HepG2 (cell line): ENCODE data around the gene COQ7. TPM values are rescaled to one million over a fixed set of nuclear protein-coding genes. Genes with fewer than 3 reads are reported as not detected.

ENCODE experiments used
- ADNP ChIP-seq: sonication (generic); formaldehyde crosslinking; IDR thresholded peaks from 2 replicates; pipeline ENCODE4 v1.4.0; 2020; ENCODE audit warnings: missing genetic modification reagents
- AGO1 ChIP-seq: fragments of 200-400 bp; formaldehyde crosslinking; IDR thresholded peaks from 2 replicates; pipeline ENCODE4 v1.6.1; 2017; ENCODE audit warnings: mild to moderate bottlenecking, low read depth, low read length, moderate library complexity; ENCODE audit not compliant: poor library complexity, severe bottlenecking
- ARHGAP35 ChIP-seq: sonication (generic); formaldehyde crosslinking; IDR thresholded peaks from 2 replicates; pipeline ENCODE4 v1.9.0; 2022; ENCODE audit warnings: mild to moderate bottlenecking, inconsistent platforms, moderate library complexity, missing genetic modification reagents, borderline replicate concordance
- ATF5 ChIP-seq: sonication (generic); formaldehyde crosslinking; IDR thresholded peaks from 2 replicates; pipeline ENCODE4 v1.4.0; 2020; ENCODE audit warnings: mild to moderate bottlenecking, low read depth, missing genetic modification reagents
- HNRNPLL ChIP-seq: fragments of 200-400 bp; formaldehyde crosslinking; IDR thresholded peaks from 2 replicates; pipeline ENCODE4 v1.6.1; 2017; ENCODE audit warnings: mild to moderate bottlenecking, low read depth, low read length; ENCODE audit not compliant: poor library complexity, severe bottlenecking
- KLF15 ChIP-seq: sonication (generic); formaldehyde crosslinking; IDR thresholded peaks from 2 replicates; pipeline ENCODE4 v1.8.1; 2023; ENCODE audit warnings: borderline replicate concordance, mild to moderate bottlenecking, inconsistent platforms, missing genetic modification reagents, mixed read lengths
- MEIS1 ChIP-seq: sonication (generic); formaldehyde crosslinking; IDR thresholded peaks from 2 replicates; pipeline ENCODE4 v1.9.0; 2021; ENCODE audit warnings: mild to moderate bottlenecking, missing genetic modification reagents, moderate library complexity, borderline replicate concordance
- RBFOX2 ChIP-seq: fragments of 200-400 bp; formaldehyde crosslinking; IDR thresholded peaks from 2 replicates; pipeline ENCODE4 v1.6.1; 2017; ENCODE audit warnings: low read depth, mild to moderate bottlenecking, low read length
- THRA ChIP-seq: sonication (generic); formaldehyde crosslinking; IDR thresholded peaks from 2 replicates; pipeline ENCODE4 v1.4.0; 2020; ENCODE audit warnings: missing genetic modification reagents, borderline replicate concordance
- XBP1 ChIP-seq: sonication (generic); formaldehyde crosslinking; IDR thresholded peaks from 2 replicates; pipeline ENCODE4 v1.5.0; 2020; ENCODE audit warnings: missing genetic modification reagents
- ZBTB1 ChIP-seq: sonication (generic); formaldehyde crosslinking; IDR thresholded peaks from 2 replicates; pipeline ENCODE4 v1.4.0; 2020; ENCODE audit warnings: missing genetic modification reagents, borderline replicate concordance
- ZMYM3 ChIP-seq: sonication (generic); formaldehyde crosslinking; IDR thresholded peaks from 2 replicates; pipeline ENCODE4 v1.5.1; 2020; ENCODE audit warnings: mild to moderate bottlenecking, missing genetic modification reagents
- ZNF101 ChIP-seq: sonication (generic); formaldehyde crosslinking; IDR thresholded peaks from 2 replicates; pipeline ENCODE4 v1.4.0; 2020; ENCODE audit warnings: mild to moderate bottlenecking, low read depth, missing genetic modification reagents, borderline replicate concordance
- ZNF225 ChIP-seq: sonication (generic); formaldehyde crosslinking; IDR thresholded peaks from 2 replicates; pipeline ENCODE4 v1.4.0; 2020; ENCODE audit warnings: mild to moderate bottlenecking, missing genetic modification reagents
- ZNF318 ChIP-seq: sonication (generic); formaldehyde crosslinking; IDR thresholded peaks from 2 replicates; pipeline ENCODE4 v1.4.0; 2020; ENCODE audit warnings: mild to moderate bottlenecking, missing genetic modification reagents
- ZNF501 ChIP-seq: sonication (generic); formaldehyde crosslinking; IDR thresholded peaks from 2 replicates; pipeline ENCODE4 v1.5.1; 2020; ENCODE audit warnings: mild to moderate bottlenecking, moderate library complexity, missing genetic modification reagents
- ZNF720 ChIP-seq: sonication (generic); formaldehyde crosslinking; IDR thresholded peaks from 2 replicates; pipeline ENCODE4 v1.4.0; 2020; ENCODE audit warnings: missing genetic modification reagents
- polyA plus RNA-seq, 8 experiments: library from polyadenylated mRNA; depleted of rRNA in 3 of 8; stranded (reverse) in 7 of 8; unstranded in 1 of 8; fragments of >200 nt; fragmentation: Illumina TruSeq in 4 of 8; extraction: Trizol in 4 of 8; gene quantifications; 2 replicates each; pipeline versions ENCODE4 v1.2.1 to v1.2.3, GENCODE V29; 2011 to 2016; ENCODE audit warnings: low read depth in 4 of 8, missing spikeins in 1 of 8, mixed read lengths in 1 of 8; ENCODE audit not compliant: insufficient read depth in 1 of 8
- total RNA-seq, 5 experiments: library from RNA; depleted of rRNA; stranded (reverse); fragments of >200 nt; fragmentation: Illumina TruSeq; extraction: Trizol; gene quantifications; 2 replicates each; pipeline ENCODE4 v1.2.3, GENCODE V29; 2016; ENCODE audit warnings: low read depth in 1 of 5

Gene COQ7
- total and polyA plus RNA-seq, 2 of the 13 experiments (the other 11 are each of a cell fraction or from before 2014, with no cell fraction given) = 20.1 to 45.7 TPM

GRCh38 chr16:19115148-19116021, 48.0 kb downstream of the COQ7 start (continued):
- TF ChIP-seq ZNF318 (CRISPR knock-in tag) = peak; percentile 65; the same call in 1 of the 2 replicates
- no peak for TF ChIP-seq ARHGAP35 (CRISPR knock-in tag)
- TF ChIP-seq XBP1 (CRISPR knock-in tag) = no peak
- peak; percentile 14 for TF ChIP-seq HNRNPLL
- TF ChIP-seq ZMYM3 (CRISPR knock-in tag) = 0 out of 2 replicates have a peak, but pooled peaks have one; percentile 46
- no peak for TF ChIP-seq ZNF720 (CRISPR knock-in tag)
- TF ChIP-seq MEIS1 (CRISPR knock-in tag) = peak; percentile 54; the same call in 1 of the 2 replicates
- TF ChIP-seq ATF5 (CRISPR knock-in tag) = 0 out of 2 replicates have a peak, but pooled peaks have one; percentile 11
- no peak for TF ChIP-seq ZBTB1 (CRISPR knock-in tag)
- no peak for TF ChIP-seq KLF15
- TF ChIP-seq ADNP (CRISPR knock-in tag) = no peak
- TF ChIP-seq RBFOX2 = peak; percentile 68
- TF ChIP-seq ZNF501 = 0 out of 2 replicates have a peak, but pooled peaks have one; percentile 16
- TF ChIP-seq THRA = peak; percentile 50; the same call in 1 of the 2 replicates
- TF ChIP-seq AGO1 = peak; percentile 69
- peak; percentile 60; the same call in 1 of the 2 replicates for TF ChIP-seq ZNF225
- no peak for TF ChIP-seq ZNF101 (CRISPR knock-in tag)
